HepG2 (cell line): ENCODE data around the gene NARF. TPM values are rescaled to one million over a fixed set of nuclear protein-coding genes. Genes with fewer than 3 reads are reported as not detected.

Experiments used
- EED ChIP-seq: sonication (generic); formaldehyde crosslinking; IDR thresholded peaks from 2 replicates; pipeline ENCODE4 v1.5.0; 2020; ENCODE audit warnings: mild to moderate bottlenecking, missing genetic modification reagents
- ELF1 ChIP-seq: sonication (generic); formaldehyde crosslinking; IDR thresholded peaks from 2 replicates; pipeline ENCODE4 v1.4.0; 2020; ENCODE audit warnings: missing genetic modification reagents
- HDAC1 ChIP-seq: sonication (generic); formaldehyde crosslinking; IDR thresholded peaks from 2 replicates; pipeline ENCODE4 v1.5.1; 2020; ENCODE audit warnings: mild to moderate bottlenecking, missing genetic modification reagents
- HES4 ChIP-seq: sonication (generic); formaldehyde crosslinking; IDR thresholded peaks from 2 replicates; pipeline ENCODE4 v1.9.0; 2021; ENCODE audit warnings: mild to moderate bottlenecking, missing genetic modification reagents, borderline replicate concordance
- KLF16 ChIP-seq, 2 experiments: sonication (generic) in 1 of 2; formaldehyde crosslinking in 1 of 2; IDR thresholded peaks; 2 replicates each; pipeline versions ENCODE4 v1.6.1 to v1.8.0; 2016 to 2023; ENCODE audit warnings: missing genetic modification reagents in 2 of 2, missing compliant biosample characterization in 1 of 2
- NFATC3 ChIP-seq: sonication (generic); formaldehyde crosslinking; IDR thresholded peaks from 2 replicates; pipeline ENCODE4 v1.5.1; 2020; ENCODE audit warnings: mild to moderate bottlenecking, missing genetic modification reagents
- NR2C2 ChIP-seq: sonication (generic); formaldehyde crosslinking; IDR thresholded peaks from 2 replicates; pipeline ENCODE4 v1.4.0; 2020; ENCODE audit warnings: missing genetic modification reagents, mild to moderate bottlenecking, moderate library complexity, borderline replicate concordance
- PAWR ChIP-seq: sonication (generic); formaldehyde crosslinking; IDR thresholded peaks from 2 replicates; pipeline ENCODE4 v1.4.0; 2020; ENCODE audit warnings: missing genetic modification reagents, mild to moderate bottlenecking, borderline replicate concordance
- PHF20 ChIP-seq: sonication (generic); formaldehyde crosslinking; IDR thresholded peaks from 2 replicates; pipeline ENCODE4 v1.5.0; 2020; ENCODE audit warnings: mild to moderate bottlenecking, missing genetic modification reagents
- STAG1 ChIP-seq: sonication (generic); formaldehyde crosslinking; IDR thresholded peaks from 2 replicates; pipeline ENCODE4 v1.4.0; 2020; ENCODE audit warnings: missing genetic modification reagents
- ZFP82 ChIP-seq: sonication (generic); formaldehyde crosslinking; IDR thresholded peaks from 2 replicates; pipeline ENCODE4 v1.5.1; 2020; ENCODE audit warnings: mild to moderate bottlenecking, missing genetic modification reagents, borderline replicate concordance
- ZMYM4 ChIP-seq: sonication (generic); formaldehyde crosslinking; IDR thresholded peaks from 2 replicates; pipeline ENCODE4 v1.8.1; 2023; ENCODE audit warnings: mild to moderate bottlenecking, missing genetic modification reagents
- ZNF136 ChIP-seq: sonication (generic); formaldehyde crosslinking; IDR thresholded peaks from 2 replicates; pipeline ENCODE4 v1.8.1; 2022; ENCODE audit warnings: low read depth, mild to moderate bottlenecking, moderate library complexity, missing genetic modification reagents
- ZNF337 ChIP-seq: sonication (generic); formaldehyde crosslinking; IDR thresholded peaks from 2 replicates; pipeline ENCODE4 v1.5.1; 2020; ENCODE audit warnings: missing genetic modification reagents, low read depth, mild to moderate bottlenecking, borderline replicate concordance
- ZNF354B ChIP-seq: sonication (generic); formaldehyde crosslinking; IDR thresholded peaks from 2 replicates; pipeline ENCODE4 v1.8.0; 2022; ENCODE audit warnings: mild to moderate bottlenecking, missing genetic modification reagents
- ZNF441 ChIP-seq: sonication (generic); formaldehyde crosslinking; IDR thresholded peaks from 2 replicates; pipeline ENCODE4 v1.7.0; 2021; ENCODE audit warnings: missing genetic modification reagents, borderline replicate concordance
- ZNF546 ChIP-seq: sonication (generic); formaldehyde crosslinking; conservative IDR thresholded peaks from 2 replicates; pipeline ENCODE4 v1.8.1; 2023; ENCODE audit warnings: mild to moderate bottlenecking, missing genetic modification reagents
- ZNF709 ChIP-seq: sonication (generic); formaldehyde crosslinking; IDR thresholded peaks from 2 replicates; pipeline ENCODE4 v1.5.0; 2020; ENCODE audit warnings: mild to moderate bottlenecking, missing genetic modification reagents
- ZNF772 ChIP-seq: sonication (generic); formaldehyde crosslinking; IDR thresholded peaks from 2 replicates; pipeline ENCODE4 v1.5.0; 2020; ENCODE audit warnings: mild to moderate bottlenecking, missing genetic modification reagents
- polyA plus RNA-seq, 8 experiments: library from polyadenylated mRNA; depleted of rRNA in 3 of 8; stranded (reverse) in 7 of 8; unstranded in 1 of 8; fragments of >200 nt; fragmentation: Illumina TruSeq in 4 of 8; extraction: Trizol in 4 of 8; gene quantifications; 2 replicates each; pipeline versions ENCODE4 v1.2.1 to v1.2.3, GENCODE V29; 2011 to 2016; ENCODE audit warnings: low read depth in 4 of 8, missing spikeins in 1 of 8, mixed read lengths in 1 of 8; ENCODE audit not compliant: insufficient read depth in 1 of 8
- total RNA-seq, 5 experiments: library from RNA; depleted of rRNA; stranded (reverse); fragments of >200 nt; fragmentation: Illumina TruSeq; extraction: Trizol; gene quantifications; 2 replicates each; pipeline ENCODE4 v1.2.3, GENCODE V29; 2016; ENCODE audit warnings: low read depth in 1 of 5
- TF ChIP-seq, protein P1 (sequence below): sonication (generic); formaldehyde crosslinking; IDR thresholded peaks from 2 replicates; pipeline ENCODE4 v1.4.0; 2020; ENCODE audit warnings: missing genetic modification reagents, borderline replicate concordance
- TF ChIP-seq, protein P2 (sequence below): sonication (generic); formaldehyde crosslinking; IDR thresholded peaks from 2 replicates; pipeline ENCODE4 v1.4.0; 2020; ENCODE audit warnings: missing genetic modification reagents

NARF gene
- total and polyA plus RNA-seq, 2 of the 13 experiments (the other 11 are each of a cell fraction or from before 2014, with no cell fraction given), result 61.1 to 144 TPM

GRCh38 chr17:82519971-82520903, 61.7 kb downstream of the NARF start (continued):
- TF ChIP-seq, protein P1, sequence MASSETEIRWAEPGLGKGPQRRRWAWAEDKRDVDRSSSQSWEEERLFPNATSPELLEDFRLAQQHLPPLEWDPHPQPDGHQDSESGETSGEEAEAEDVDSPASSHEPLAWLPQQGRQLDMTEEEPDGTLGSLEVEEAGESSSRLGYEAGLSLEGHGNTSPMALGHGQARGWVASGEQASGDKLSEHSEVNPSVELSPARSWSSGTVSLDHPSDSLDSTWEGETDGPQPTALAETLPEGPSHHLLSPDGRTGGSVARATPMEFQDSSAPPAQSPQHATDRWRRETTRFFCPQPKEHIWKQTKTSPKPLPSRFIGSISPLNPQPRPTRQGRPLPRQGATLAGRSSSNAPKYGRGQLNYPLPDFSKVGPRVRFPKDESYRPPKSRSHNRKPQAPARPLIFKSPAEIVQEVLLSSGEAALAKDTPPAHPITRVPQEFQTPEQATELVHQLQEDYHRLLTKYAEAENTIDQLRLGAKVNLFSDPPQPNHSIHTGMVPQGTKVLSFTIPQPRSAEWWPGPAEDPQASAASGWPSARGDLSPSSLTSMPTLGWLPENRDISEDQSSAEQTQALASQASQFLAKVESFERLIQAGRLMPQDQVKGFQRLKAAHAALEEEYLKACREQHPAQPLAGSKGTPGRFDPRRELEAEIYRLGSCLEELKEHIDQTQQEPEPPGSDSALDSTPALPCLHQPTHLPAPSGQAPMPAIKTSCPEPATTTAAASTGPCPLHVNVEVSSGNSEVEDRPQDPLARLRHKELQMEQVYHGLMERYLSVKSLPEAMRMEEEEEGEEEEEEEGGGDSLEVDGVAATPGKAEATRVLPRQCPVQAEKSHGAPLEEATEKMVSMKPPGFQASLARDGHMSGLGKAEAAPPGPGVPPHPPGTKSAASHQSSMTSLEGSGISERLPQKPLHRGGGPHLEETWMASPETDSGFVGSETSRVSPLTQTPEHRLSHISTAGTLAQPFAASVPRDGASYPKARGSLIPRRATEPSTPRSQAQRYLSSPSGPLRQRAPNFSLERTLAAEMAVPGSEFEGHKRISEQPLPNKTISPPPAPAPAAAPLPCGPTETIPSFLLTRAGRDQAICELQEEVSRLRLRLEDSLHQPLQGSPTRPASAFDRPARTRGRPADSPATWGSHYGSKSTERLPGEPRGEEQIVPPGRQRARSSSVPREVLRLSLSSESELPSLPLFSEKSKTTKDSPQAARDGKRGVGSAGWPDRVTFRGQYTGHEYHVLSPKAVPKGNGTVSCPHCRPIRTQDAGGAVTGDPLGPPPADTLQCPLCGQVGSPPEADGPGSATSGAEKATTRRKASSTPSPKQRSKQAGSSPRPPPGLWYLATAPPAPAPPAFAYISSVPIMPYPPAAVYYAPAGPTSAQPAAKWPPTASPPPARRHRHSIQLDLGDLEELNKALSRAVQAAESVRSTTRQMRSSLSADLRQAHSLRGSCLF (CRISPR knock-in tag), result no peak
- no peak for TF ChIP-seq ZNF354B (CRISPR knock-in tag)
- TF ChIP-seq PHF20 (CRISPR knock-in tag), result no peak
- peak; percentile 28; the same call in 1 of the 2 replicates for TF ChIP-seq ELF1 (CRISPR knock-in tag)
- TF ChIP-seq KLF16 (CRISPR knock-in tag; IDR thresholded peaks at IDR 0.05), result peak in 1 of 2 experiments; percentile 31; a peak in 1 of 4 replicates
- TF ChIP-seq ZNF772 (CRISPR knock-in tag), result peak; percentile 70; the same call in 1 of the 2 replicates
- peak; percentile 67; the same call in 1 of the 2 replicates for TF ChIP-seq EED (CRISPR knock-in tag)
- TF ChIP-seq HES4 (CRISPR knock-in tag), result no peak
- no peak for TF ChIP-seq PAWR (CRISPR knock-in tag)
- TF ChIP-seq ZNF546, result peak; percentile 91; the same call in 1 of the 2 replicates
- TF ChIP-seq ZMYM4, result peak; percentile 18; the same call in 1 of the 2 replicates
- no peak for TF ChIP-seq ZNF337
- 0 out of 2 replicates have a peak, but pooled peaks have one; percentile 37 for TF ChIP-seq NR2C2
- TF ChIP-seq, protein P2, sequence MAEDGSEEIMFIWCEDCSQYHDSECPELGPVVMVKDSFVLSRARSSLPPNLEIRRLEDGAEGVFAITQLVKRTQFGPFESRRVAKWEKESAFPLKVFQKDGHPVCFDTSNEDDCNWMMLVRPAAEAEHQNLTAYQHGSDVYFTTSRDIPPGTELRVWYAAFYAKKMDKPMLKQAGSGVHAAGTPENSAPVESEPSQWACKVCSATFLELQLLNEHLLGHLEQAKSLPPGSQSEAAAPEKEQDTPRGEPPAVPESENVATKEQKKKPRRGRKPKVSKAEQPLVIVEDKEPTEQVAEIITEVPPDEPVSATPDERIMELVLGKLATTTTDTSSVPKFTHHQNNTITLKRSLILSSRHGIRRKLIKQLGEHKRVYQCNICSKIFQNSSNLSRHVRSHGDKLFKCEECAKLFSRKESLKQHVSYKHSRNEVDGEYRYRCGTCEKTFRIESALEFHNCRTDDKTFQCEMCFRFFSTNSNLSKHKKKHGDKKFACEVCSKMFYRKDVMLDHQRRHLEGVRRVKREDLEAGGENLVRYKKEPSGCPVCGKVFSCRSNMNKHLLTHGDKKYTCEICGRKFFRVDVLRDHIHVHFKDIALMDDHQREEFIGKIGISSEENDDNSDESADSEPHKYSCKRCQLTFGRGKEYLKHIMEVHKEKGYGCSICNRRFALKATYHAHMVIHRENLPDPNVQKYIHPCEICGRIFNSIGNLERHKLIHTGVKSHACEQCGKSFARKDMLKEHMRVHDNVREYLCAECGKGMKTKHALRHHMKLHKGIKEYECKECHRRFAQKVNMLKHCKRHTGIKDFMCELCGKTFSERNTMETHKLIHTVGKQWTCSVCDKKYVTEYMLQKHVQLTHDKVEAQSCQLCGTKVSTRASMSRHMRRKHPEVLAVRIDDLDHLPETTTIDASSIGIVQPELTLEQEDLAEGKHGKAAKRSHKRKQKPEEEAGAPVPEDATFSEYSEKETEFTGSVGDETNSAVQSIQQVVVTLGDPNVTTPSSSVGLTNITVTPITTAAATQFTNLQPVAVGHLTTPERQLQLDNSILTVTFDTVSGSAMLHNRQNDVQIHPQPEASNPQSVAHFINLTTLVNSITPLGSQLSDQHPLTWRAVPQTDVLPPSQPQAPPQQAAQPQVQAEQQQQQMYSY (CRISPR knock-in tag), result peak; percentile 50
- TF ChIP-seq ZNF709, result 0 out of 2 replicates have a peak, but pooled peaks have one; percentile 44
- TF ChIP-seq NFATC3 (CRISPR knock-in tag), result no peak
- TF ChIP-seq HDAC1 (CRISPR knock-in tag), result peak; percentile 59
- 0 out of 2 replicates have a peak, but pooled peaks have one; percentile 23 for TF ChIP-seq ZFP82
- no peak for TF ChIP-seq ZNF136 (CRISPR knock-in tag)
- 0 out of 2 replicates have a peak, but pooled peaks have one; percentile 51 for TF ChIP-seq ZNF441 (CRISPR knock-in tag)
- TF ChIP-seq STAG1 (CRISPR knock-in tag), result no peak
